RPMI8226 (cell line): Measurements from ENCODE around the gene PSAP.
"Not testable (repeated sequence)": the region's sequence is repeated elsewhere in the genome, so short reads cannot be mapped to it uniquely, and the experiment has no call there.

Experiments used
- DNase-seq: peaks from one replicate; pipeline ENCODE4 v3.0.0-alpha.2; 2015

Gene PSAP

GRCh38 chr10:71850743-71851464 lies at the start of gene PSAP:
TSS of gene PSAP (minus strand) at chr10:71851251. CDS start at chr10:71851221, 30 bp downstream.
- DNase-seq: peak; percentile 97

GRCh38 chr10:71900441-71901180 lies 49.6 kb upstream of the PSAP start:
- no peak for DNase-seq

GRCh38 chr10:71899665-71900412 lies 48.8 kb upstream of the PSAP start:
- DNase-seq: no peak

DNA sequence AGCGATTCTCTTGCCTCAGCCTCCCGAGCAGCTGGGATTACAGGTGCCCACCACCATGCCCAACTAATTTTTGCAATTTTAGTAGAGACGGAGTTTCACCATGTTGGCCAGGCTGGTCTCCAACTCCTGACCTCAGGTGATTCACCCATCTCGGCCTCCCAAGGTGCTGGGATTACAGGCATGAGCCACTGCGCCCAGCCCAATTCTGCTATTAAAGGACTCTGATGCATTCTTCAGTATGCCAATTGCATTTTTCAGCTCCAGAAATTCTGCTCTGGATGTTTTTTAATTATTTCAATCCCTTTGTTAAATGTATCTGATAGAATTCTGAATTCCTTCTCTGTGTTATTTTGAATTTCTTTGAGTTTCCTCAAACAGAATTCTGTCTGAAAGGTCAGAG lies 47.3 kb upstream of the PSAP start:
- DNase-seq: not testable (repeated sequence)

- DNase-seq: no peak
Observed at GRCh38 chr10:71893920-71894319, 42.9 kb upstream of the PSAP start.

DNA sequence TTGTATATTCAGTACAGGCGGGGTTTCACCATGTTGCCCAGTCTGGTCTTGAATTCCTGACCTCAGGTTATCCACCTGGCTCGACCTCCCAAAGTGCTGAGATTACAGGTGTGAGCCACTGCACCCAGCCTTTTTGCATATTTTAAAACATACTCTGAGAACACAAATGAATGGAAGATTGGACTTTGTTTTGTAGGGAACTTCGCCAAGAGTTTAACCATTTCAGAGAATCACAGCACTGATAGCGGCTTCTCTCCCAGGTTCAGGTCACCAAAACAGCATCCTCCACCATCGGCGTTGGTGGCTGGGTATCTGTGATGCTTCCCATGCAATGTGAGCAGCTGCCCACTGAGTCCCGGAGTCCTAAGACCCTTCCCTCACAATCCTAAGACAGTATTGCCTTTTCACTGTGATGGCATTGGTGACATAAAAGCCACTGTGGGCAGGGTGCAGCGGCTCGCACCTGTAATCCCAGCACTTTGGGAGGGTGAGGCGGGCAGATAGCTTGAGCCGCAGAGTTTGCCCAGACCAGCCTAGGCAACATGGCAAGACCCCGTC lies 42.3 kb upstream of the PSAP start:
- DNase-seq: no peak

DNA sequence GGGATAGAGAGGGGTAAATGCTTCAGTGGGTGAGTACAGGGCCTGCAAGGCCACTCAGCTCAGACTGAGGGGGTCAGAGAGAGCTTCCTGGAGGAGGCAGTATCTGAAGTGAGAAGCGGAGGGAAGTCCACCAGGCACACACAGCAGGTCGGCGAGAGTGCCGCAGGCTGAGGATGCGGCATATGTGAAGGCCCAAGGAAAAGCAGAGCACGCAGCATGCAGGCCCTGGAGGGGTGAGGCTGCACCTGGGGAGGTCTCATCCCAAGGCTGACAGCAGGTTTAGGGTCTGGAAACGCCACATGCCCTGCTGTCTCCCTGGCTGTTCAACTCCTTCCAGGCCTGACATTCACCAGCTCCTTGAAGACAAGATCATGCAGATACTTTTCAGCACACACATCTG lies 40.4 kb upstream of the PSAP start:
- no peak for DNase-seq

DNA sequence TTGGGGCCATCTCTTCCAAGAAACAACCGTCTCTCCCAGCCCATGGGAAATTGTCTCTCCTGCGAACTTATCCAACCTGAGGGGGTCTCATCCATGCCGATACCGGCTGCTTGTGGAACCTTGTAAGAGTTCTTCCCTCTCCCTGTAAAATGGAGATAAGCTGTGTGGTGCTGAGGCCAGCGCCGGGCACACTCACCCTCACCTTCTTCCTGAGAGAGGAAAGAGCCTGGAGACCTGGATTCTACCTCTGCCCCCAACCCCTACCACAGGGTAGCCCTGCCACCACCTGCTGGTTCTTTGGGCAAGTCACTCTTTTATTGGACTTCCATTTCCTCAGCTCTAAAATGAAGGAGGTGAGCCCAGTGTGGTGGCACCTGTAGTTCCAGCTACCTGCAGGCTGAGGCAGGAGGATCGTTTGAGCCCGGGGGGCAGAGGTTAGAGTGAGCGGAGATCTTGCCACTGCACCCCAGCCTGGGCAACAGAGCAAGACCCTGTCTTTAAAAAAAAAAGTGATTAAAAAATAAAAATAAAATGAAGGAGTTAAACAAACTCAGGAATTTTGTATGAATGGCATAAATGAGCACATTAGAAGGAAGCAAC lies 38.4 kb upstream of the PSAP start:
- DNase-seq: peak; percentile 27

DNA sequence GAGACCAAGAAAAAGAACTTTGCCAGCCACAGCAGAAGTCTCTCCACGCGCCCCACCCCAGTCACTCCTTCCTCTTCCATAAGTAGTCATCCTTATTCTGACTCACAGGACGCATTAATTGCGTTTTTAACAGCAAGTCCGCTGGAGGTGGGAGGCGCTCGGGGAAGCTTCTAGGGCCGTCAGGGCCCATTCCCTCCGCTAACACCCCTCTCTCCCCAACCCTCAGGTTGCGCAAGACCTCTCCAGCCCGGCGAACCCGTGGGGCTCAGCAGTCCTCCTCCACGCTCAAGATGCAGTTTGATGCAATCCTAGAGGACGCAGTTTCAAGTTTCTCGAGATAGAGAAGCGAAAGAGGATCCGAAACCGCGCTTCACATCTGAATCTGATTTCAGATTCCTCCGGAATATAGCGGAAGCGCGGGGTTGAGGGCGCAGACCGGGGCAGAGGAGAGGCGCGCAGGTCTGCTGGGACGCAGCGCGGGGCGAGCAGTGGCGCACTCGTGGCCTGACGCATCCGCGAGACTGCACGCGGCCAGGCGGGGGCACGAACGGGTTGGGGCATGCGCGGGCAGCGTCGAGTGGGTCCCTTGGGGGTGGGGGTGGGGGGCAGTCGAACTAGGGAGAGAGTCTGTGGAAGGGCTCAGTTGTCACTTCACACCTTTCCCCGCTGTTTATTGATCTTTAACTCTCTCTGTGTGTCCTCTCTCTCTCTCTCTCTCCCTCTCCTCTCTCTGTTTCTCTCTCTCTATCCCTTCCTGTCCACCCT lies 37.8 kb upstream of the PSAP start:
- peak; percentile 94 for DNase-seq

DNA sequence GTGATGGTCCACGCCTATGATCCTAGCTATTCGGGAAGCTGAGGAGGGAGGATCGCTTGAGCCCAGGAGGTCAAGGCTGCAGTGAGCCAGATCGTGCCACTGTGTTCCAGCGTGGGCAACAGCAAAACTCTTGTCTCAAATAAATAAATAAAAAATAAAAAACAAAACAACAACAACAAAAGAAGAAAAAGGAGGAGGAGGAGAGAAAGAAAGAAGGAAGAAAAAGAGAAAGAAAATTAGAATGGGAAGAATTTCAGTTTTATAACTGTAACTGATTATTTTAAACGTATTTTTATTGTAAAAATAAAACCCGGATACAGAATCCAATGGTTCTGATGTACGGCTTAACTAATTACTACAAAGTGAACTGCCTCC lies 37.2 kb upstream of the PSAP start:
- DNase-seq: no peak

GRCh38 chr10:71887743-71888142 lies 36.7 kb upstream of the PSAP start:
- DNase-seq: no peak

GRCh38 chr10:71882813-71883659 lies 32.0 kb upstream of the PSAP start:
- DNase-seq: peak; percentile 54

- DNase-seq: no peak
Observed at GRCh38 chr10:71881647-71882355, 30.8 kb upstream of the PSAP start.

DNA sequence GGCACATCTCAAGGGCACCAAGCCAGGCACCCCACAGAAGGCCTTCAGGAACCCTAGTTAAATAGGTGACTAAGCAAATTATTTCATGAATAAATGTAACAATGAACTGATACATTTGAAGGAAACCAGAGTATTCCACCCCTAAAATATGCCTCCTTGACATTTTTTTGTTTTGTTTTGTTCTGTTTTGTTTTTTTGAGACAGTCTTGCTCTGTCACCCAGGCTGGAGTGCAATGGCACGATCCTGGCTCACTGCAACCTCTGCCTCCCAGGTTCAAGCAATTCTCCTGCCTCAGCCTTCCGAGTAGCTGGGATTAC lies 30.2 kb upstream of the PSAP start:
- DNase-seq: not testable (repeated sequence)

GRCh38 chr10:71880425-71881306 lies 29.6 kb upstream of the PSAP start:
- peak; percentile 53 for DNase-seq

DNA sequence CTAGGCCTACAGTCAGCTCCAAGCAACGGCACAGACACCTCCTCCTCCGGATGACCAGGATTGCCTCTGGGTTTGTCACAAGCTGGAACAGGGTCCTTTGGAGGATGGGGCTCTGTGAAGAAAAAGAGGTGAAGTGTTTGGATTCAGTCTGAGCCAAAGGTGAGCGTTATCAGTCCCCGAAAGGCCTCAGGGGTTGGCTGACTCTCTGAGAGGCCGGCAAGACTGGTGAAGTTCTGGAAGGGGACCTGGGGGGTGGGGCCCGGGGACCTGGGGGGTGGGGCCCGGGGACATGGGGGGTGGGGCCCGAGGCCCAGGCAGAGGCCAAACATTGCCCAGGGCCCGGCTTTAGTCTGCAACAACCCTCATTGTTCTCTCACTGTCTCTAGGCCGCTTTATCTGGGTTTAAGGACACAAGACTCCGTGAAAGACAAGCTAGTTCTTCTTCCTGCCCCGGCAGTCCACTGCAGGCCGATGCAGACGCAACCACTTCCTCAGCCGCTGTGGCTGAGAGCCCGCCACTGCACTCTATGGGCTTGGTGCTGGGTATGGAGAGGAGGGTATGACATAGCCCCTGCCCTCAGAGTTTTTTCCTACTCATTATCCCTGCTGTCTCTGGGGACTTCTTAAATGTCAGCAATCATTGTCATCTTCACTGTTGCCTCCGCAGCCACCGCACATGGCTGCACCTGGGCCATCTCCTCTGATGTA lies 27.4 kb upstream of the PSAP start:
- no peak for DNase-seq

GRCh38 chr10:71877821-71878220 lies 26.8 kb upstream of the PSAP start:
- DNase-seq: no peak

- not testable (repeated sequence) for DNase-seq
Observed at GRCh38 chr10:71874680-71875354, 23.8 kb upstream of the PSAP start.
